IPS-20b (cell line): ENCODE measurements around the gene KRTAP22-1.

Experiments
- H3K27ac ChIP-seq: one replicate; pipeline ENCODE4 v1.5.1; 2013; ENCODE audit warnings: low read length
- H3K27me3 ChIP-seq: 2 replicates; pipeline ENCODE4 v1.6.1; 2013; ENCODE audit warnings: mild to moderate bottlenecking, low read length, inconsistent platforms; ENCODE audit not compliant: insufficient read depth
- H3K36me3 ChIP-seq: 2 replicates; pipeline ENCODE4 v1.6.1; 2013; ENCODE audit warnings: low read depth, mild to moderate bottlenecking, inconsistent platforms, low read length, moderate library complexity; ENCODE audit not compliant: insufficient read depth
- H3K4me1 ChIP-seq: 2 replicates; pipeline ENCODE4 v1.6.1; 2013; ENCODE audit warnings: mild to moderate bottlenecking, control low read depth, inconsistent platforms, low read length, moderate library complexity; ENCODE audit not compliant: insufficient read depth
- H3K4me3 ChIP-seq: 2 replicates; pipeline ENCODE4 v1.5.1; 2013; ENCODE audit warnings: mild to moderate bottlenecking, low read length, inconsistent platforms
- H3K9ac ChIP-seq: 2 replicates; pipeline ENCODE4 v1.6.1; 2013; ENCODE audit warnings: low read depth, mild to moderate bottlenecking, inconsistent platforms, low read length, moderate library complexity
- H3K9me3 ChIP-seq: 2 replicates; pipeline ENCODE4 v1.6.1; 2013; ENCODE audit warnings: mild to moderate bottlenecking, low read depth, low read length, inconsistent platforms; ENCODE audit not compliant: insufficient read depth

Gene KRTAP22-1

DNA sequence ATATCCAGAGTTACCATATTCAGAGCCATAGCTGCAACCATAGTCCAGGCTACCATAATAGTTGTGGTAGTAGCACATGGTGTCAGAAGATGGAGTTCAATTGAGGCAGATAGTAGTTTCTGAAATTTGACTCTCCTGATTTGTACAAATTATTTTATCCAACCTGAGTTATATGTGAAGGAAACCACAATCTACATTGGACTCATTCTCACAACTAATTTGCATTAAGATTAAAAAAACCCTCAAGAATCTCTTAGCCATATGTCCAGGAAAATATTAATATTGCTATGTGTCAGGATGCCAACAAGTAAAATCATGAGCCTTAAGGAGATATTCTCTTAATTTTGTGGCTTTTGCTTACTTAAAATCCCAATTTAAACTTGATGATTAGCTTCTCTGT, 10.6 kb upstream of the KRTAP22-1 start, which contains the start of gene KRTAP22-2:
Gene KRTAP22-2, minus strand, starts transcription at position 101 of the 400 bp plus-strand sequence.
- Histone ChIP-seq H3K4me3 (no peak within 1 kb of the TSS), H3K36me3 (no peaks in the 10 kb centered on the region), H3K4me1 (no peaks in the 10 kb centered on the region), H3K9ac (no peak within 1 kb of the TSS), H3K9me3 (no peaks in the 10 kb centered on the region), H3K27ac (no peak within 1 kb of the TSS), H3K27me3 (no peaks in the 10 kb centered on the region)

DNA sequence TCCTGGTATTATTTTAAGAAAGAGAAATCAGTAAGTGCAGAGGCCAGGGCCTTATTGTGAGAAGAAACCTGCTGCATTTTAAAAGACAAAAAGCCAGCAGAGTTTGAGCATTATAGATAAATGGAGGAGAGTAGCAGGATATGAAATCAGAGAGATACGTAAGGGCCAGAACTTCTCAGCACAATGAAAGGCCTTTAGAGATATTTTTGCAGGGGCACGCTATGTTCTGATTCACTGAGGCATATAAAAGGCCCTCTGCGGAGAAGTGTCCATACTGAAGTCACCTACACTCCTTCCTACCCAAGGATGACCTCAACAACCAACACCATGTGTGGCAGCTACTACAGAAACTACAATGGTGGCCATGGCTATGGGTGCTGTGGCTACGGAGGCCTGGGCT, 8.7 kb upstream of the KRTAP22-1 start, which contains the start of gene KRTAP6-3:
Gene KRTAP6-3, plus strand, starts transcription at position 301 of the 400 bp plus-strand sequence. Its CDS starts 6 bp downstream, at position 307.
- H3K9me3 ChIP-seq = no peaks in the 10 kb centered on the region

DNA sequence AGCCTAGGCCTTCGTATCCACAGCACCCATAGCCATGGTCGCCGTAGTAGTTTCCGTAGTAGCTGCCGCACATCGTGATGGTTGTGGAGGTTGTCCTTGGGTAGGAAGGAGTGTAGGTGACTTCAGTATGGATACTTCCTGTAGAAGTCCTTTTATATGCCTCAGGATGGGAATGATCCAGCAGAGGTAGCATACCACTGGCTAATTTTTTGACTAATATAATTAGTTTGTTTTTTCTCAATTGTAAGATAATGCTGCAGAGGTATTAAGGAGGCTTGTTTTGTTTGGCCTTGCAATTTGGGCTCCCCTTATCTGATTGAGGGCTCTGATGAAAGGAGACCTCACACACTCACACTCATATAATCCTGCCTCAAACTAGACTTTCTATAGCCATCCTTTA, 2.1 kb upstream of the KRTAP22-1 start, which contains the start of gene KRTAP6-2:
Gene KRTAP6-2, minus strand, starts transcription at position 101 of the 400 bp plus-strand sequence. Its CDS starts 28 bp downstream, at position 73.
- H3K9me3 ChIP-seq = no peaks in the 10 kb centered on the region
- H3K27me3 ChIP-seq = no peaks in the 10 kb centered on the region
- no peaks in the 10 kb centered on the region for H3K4me1 ChIP-seq
- no peak within 1 kb of the TSS for H3K9ac ChIP-seq
- H3K36me3 ChIP-seq = no peaks in the 10 kb centered on the region
- no peak within 1 kb of the TSS for H3K27ac ChIP-seq
- no peak within 1 kb of the TSS for H3K4me3 ChIP-seq

More for the DNA sequence above, 8.7 kb upstream of the KRTAP22-1 start, which contains the start of gene KRTAP6-3:
- no peaks in the 10 kb centered on the region for H3K36me3 ChIP-seq
- no peak within 1 kb of the TSS for H3K27ac ChIP-seq
- no peak within 1 kb of the TSS for H3K4me3 ChIP-seq
- no peak within 1 kb of the TSS for H3K9ac ChIP-seq
- no peaks in the 10 kb centered on the region for H3K4me1 ChIP-seq
- no peaks in the 10 kb centered on the region for H3K27me3 ChIP-seq

DNA sequence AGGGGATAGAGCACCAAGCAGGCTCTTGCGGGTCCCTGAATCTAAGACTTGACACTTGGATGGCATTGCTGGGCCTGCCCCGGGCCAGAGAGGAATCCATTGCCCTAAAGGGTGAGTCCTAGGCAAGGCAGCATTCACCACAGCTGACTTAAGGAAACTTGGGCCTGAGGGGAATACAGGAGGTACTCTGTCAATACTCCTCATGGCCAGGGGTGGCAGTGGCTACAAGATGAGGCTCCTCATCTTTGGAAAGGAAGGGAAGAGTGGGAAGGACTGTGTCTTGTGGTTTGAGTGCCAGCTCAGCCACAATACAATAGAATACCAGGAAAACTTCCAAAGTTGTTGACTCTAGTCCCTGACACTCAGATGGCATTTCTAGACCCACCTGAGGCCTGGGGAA, 5.1 kb downstream of the KRTAP22-1 start:
- H3K4me3 ChIP-seq = no peak overlapping the region
- no peaks in the 10 kb centered on the region for H3K27me3 ChIP-seq
- H3K4me1 ChIP-seq = no peaks in the 10 kb centered on the region
- no peaks in the 10 kb centered on the region for H3K9me3 ChIP-seq
- H3K36me3 ChIP-seq = no peaks in the 10 kb centered on the region
- H3K9ac ChIP-seq = no peak overlapping the region
- H3K27ac ChIP-seq = no peak overlapping the region

DNA sequence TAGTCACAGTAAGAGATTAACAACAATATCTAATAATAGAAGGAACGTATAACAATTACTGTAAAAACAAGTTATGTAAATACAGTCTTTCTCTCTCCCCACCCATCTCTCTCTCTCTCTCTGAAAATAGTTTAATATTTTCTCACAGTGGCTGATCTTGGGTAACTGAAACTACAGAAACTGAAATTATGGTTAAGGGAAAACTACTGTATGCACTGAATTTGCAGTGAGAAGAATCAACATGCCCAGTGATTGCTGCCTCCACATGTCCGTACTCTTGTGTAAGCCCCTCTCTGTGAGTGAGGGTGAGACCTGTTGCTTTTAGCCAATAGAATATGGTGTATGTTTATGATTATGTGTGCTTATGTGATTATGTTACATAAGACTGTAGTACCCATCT, 11.2 kb downstream of the KRTAP22-1 start:
- Histone ChIP-seq H3K27me3 (no peaks in the 10 kb centered on the region), H3K9ac (no peak overlapping the region), H3K9me3 (no peaks in the 10 kb centered on the region), H3K4me1 (no peaks in the 10 kb centered on the region), H3K4me3 (no peak overlapping the region), H3K36me3 (no peaks in the 10 kb centered on the region), H3K27ac (no peak overlapping the region)

DNA sequence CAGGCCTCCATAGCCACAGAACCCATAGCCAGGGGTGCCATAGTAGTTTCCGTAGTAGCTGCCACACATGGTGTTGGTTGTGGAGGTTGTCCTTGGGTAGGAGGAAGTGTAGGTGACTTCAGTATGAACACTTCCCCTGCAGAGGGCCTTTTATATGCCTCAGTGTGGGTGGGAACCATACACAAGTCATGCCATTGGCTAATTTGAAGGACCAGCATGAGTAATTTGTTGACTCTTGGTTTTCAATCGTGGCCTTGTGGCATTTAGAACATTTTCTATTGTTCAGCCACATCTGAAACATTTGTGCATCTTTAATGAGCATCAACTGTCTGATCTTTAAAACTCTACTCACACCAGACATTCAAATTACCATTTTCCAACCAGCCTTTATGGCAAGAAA, 12.9 kb downstream of the KRTAP22-1 start, which contains the start of gene KRTAP6-1:
Gene KRTAP6-1, minus strand, starts transcription at position 95 of the 400 bp plus-strand sequence. Its CDS starts 26 bp downstream, at position 69.
- H3K36me3 ChIP-seq = no peaks in the 10 kb centered on the region
- no peak within 1 kb of the TSS for H3K4me3 ChIP-seq
- no peaks in the 10 kb centered on the region for H3K9me3 ChIP-seq

DNA sequence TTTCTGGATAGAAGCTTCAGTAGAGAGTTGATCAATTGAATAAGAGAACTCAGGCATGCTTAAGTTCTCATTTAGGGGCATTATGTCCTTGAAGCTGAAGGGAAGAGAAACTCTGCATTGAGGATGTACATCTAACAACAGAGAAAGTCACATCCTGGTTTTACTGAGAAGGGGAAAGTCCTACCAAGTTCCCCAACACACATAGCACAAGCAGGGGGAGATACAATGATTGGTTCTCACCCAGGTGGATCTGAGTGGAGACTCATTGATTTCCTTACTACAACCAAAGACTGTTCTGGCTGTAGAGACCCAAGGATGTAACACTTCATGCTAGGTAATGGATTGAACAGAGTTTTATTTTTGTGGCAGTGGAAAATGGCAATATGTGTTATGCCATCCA, 14.3 kb downstream of the KRTAP22-1 start:
- Histone ChIP-seq H3K9ac (no peak overlapping the region), H3K9me3 (no peaks in the 10 kb centered on the region), H3K27ac (no peak overlapping the region), H3K4me1 (no peaks in the 10 kb centered on the region), H3K36me3 (no peaks in the 10 kb centered on the region), H3K27me3 (no peaks in the 10 kb centered on the region), H3K4me3 (no peak overlapping the region)

More for the DNA sequence above, 12.9 kb downstream of the KRTAP22-1 start, which contains the start of gene KRTAP6-1:
- H3K27me3 ChIP-seq = no peaks in the 10 kb centered on the region
- H3K4me1 ChIP-seq = no peaks in the 10 kb centered on the region
- no peak within 1 kb of the TSS for H3K27ac ChIP-seq
- H3K9ac ChIP-seq = no peak within 1 kb of the TSS

DNA sequence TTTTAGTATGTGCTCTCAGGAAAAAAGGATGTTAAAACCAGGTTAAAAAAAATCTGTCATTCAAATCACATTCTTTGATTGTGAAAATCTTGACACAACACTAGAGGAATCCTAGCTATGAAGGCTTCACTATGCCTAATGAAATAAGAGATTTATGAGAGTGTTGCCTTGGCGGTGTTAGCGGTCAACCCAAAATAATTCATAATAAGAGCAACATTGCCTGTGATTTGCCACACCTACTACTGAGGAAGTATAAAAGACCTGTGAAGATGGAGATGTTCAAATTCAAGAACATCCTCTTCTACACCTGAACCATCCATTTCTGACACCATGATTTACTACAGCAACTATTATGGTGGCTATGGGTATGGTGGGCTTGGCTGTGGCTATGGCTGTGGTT, 15.2 kb downstream of the KRTAP22-1 start, which contains the start of gene KRTAP20-1:
Gene KRTAP20-1, plus strand, starts transcription at position 301 of the 400 bp plus-strand sequence. Its CDS starts 30 bp downstream, at position 331.
- Histone ChIP-seq H3K4me1 (no peaks in the 10 kb centered on the region), H3K27ac (no peak within 1 kb of the TSS), H3K9me3 (no peaks in the 10 kb centered on the region), H3K4me3 (no peak within 1 kb of the TSS), H3K9ac (no peak within 1 kb of the TSS), H3K36me3 (no peaks in the 10 kb centered on the region), H3K27me3 (no peaks in the 10 kb centered on the region)

DNA sequence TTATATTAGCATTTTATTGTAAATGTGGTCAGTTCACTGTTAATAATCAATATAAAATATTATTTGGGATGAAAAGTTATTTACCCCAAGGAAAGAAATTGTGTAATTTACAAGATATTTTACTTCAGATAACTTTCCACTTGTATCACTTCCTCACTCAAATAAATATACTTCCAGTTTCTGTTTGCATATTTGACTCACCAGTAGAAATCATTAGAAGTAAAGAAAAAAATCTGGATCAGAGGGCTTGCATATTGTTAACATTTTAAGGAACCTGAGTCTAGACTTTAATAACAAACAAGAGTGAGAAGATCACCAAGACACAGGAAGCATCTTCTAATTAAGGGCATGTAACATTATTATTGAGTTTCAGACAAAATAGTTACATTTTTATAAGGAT, 19.2 kb downstream of the KRTAP22-1 start:
- Histone ChIP-seq H3K4me3 (no peak overlapping the region), H3K4me1 (no peaks in the 10 kb centered on the region), H3K27ac (no peak overlapping the region), H3K9me3 (peaks cover 10% of the 10 kb centered on the region; the same call in 1 of the 2 replicates), H3K27me3 (no peaks in the 10 kb centered on the region), H3K9ac (no peak overlapping the region), H3K36me3 (no peaks in the 10 kb centered on the region)

DNA sequence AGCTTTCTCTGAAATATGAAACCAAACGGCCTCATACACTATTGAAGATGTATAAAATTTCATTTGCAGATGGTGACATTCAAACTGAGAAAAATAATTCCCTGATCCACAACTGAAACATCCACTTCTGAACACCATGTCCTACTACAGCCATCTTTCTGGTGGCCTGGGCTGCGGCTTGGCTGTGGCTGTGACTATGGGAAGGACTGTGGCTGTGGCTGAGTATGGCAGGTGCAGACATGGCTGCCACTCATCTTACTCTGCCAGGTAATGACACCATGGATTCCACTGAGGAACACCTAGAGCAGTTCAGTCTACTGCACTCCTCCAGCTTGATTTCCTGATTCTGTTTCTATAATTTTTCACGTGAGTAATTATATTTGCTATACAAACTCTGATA, 19.6 kb downstream of the KRTAP22-1 start, which contains the start of gene KRTAP20-4:
Gene KRTAP20-4, plus strand, starts transcription at position 106 of the 400 bp plus-strand sequence.
- Histone ChIP-seq H3K9me3 (peaks cover 13% of the 10 kb centered on the region; the same call in 1 of the 2 replicates), H3K9ac (no peak within 1 kb of the TSS), H3K4me3 (no peak within 1 kb of the TSS)

DNA sequence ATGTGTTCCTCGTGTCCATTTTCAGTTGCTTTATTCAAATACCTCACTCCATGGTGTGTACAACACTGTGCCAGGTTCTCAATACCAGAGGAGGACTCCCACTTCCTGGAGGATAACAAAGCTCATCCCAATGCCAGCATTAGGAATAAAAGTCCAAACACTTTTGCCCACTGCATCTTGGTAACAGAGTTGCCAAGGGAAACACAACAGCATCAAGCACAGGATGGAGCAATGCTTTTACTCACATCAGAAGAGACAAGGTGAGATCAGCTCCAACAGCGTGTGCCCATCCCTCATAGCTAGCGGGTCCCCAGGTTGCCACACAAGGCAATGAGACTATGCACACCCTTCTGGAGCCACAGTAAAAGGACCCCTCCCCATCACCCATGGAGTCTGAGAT, 22.5 kb downstream of the KRTAP22-1 start:
- H3K9ac ChIP-seq = no peak overlapping the region
- H3K27ac ChIP-seq = no peak overlapping the region
- H3K9me3 ChIP-seq = peaks cover 13% of the 10 kb centered on the region; the same call in 1 of the 2 replicates

More for the DNA sequence above, 19.6 kb downstream of the KRTAP22-1 start, which contains the start of gene KRTAP20-4:
- Histone ChIP-seq H3K27me3 (no peaks in the 10 kb centered on the region), H3K36me3 (no peaks in the 10 kb centered on the region), H3K27ac (no peak within 1 kb of the TSS), H3K4me1 (no peaks in the 10 kb centered on the region)

More for the DNA sequence above, 22.5 kb downstream of the KRTAP22-1 start:
- H3K4me1 ChIP-seq = 0 out of 2 replicates have a peak, but pooled peaks cover 4% of the 10 kb centered on the region
- H3K36me3 ChIP-seq = no peaks in the 10 kb centered on the region
- H3K4me3 ChIP-seq = no peak overlapping the region
- H3K27me3 ChIP-seq = no peaks in the 10 kb centered on the region
